ENCODE measurements around the gene MOCS1. TPM values are rescaled to one million over a fixed set of nuclear protein-coding genes. Genes with fewer than 3 reads are reported as not detected.

Gene MOCS1
- total RNA-seq, 1 donor from 2014 or later, result 18.4 TPM

- H3K27ac Mint-ChIP-seq (ENCODE audit: unreplicated experiment), result no peak overlapping the region
- DNase-seq (ENCODE audit: low read depth, low spot score), result peak; percentile 68
- peak; percentile 67 for TF ChIP-seq CTCF (conservative IDR thresholded peaks at IDR 0.05)
- peaks cover 2% of the 10 kb centered on the region for H3K36me3 Mint-ChIP-seq (ENCODE audit: low read depth)
- no peak overlapping the region for H3K4me3 Mint-ChIP-seq
- H3K27me3 Mint-ChIP-seq (ENCODE audit: low read depth), result no peaks in the 10 kb centered on the region
- peaks cover 4% of the 10 kb centered on the region for H3K4me1 Mint-ChIP-seq
- no peaks in the 10 kb centered on the region for H3K9me3 Mint-ChIP-seq
Measured at GRCh38 chr6:39865011-39865888, 69.0 kb downstream of the MOCS1 start.

GRCh38 chr6:39861663-39862062, 72.6 kb downstream of the MOCS1 start:
- no peak for TF ChIP-seq CTCF (conservative IDR thresholded peaks at IDR 0.05)
- Mint-ChIP-seq H3K9me3 (no peaks in the 10 kb centered on the region), H3K36me3 (ENCODE audit: low read depth) (peaks cover 4% of the 10 kb centered on the region), H3K4me1 (peaks cover 6% of the 10 kb centered on the region), H3K27ac (ENCODE audit: unreplicated experiment) (no peak overlapping the region), H3K4me3 (no peak overlapping the region), H3K27me3 (ENCODE audit: low read depth) (no peaks in the 10 kb centered on the region)
- DNase-seq (ENCODE audit: low read depth, low spot score), result no peak

DNA sequence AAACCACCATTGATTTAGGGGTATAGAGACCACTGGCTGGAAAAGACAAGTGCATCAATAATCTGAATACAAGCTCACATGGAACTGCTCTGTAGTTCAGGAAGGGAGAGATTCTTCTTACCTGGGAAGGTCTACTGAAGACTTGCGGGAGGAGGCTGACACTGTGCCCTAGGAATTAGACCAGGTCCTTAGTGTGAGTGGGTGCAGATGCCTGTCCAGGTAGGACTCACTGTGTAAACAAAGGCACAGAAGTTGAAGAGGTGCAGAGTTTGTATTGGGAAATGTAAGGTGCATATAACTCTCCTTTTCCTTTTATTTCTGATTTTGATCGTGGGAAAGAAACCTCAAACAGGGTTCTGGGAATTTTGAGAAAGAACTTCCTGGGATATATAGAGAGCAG, 75.2 kb downstream of the MOCS1 start:
- H3K36me3 Mint-ChIP-seq (ENCODE audit: low read depth), result peaks cover 4% of the 10 kb centered on the region
- no peak for TF ChIP-seq CTCF (conservative IDR thresholded peaks at IDR 0.05)
- DNase-seq (ENCODE audit: low read depth, low spot score), result no peak
- no peak overlapping the region for H3K27ac Mint-ChIP-seq (ENCODE audit: unreplicated experiment)
- no peaks in the 10 kb centered on the region for H3K27me3 Mint-ChIP-seq (ENCODE audit: low read depth)
- H3K4me1 Mint-ChIP-seq, result peaks cover 6% of the 10 kb centered on the region
- no peak overlapping the region for H3K4me3 Mint-ChIP-seq
- H3K9me3 Mint-ChIP-seq, result no peaks in the 10 kb centered on the region

DNA sequence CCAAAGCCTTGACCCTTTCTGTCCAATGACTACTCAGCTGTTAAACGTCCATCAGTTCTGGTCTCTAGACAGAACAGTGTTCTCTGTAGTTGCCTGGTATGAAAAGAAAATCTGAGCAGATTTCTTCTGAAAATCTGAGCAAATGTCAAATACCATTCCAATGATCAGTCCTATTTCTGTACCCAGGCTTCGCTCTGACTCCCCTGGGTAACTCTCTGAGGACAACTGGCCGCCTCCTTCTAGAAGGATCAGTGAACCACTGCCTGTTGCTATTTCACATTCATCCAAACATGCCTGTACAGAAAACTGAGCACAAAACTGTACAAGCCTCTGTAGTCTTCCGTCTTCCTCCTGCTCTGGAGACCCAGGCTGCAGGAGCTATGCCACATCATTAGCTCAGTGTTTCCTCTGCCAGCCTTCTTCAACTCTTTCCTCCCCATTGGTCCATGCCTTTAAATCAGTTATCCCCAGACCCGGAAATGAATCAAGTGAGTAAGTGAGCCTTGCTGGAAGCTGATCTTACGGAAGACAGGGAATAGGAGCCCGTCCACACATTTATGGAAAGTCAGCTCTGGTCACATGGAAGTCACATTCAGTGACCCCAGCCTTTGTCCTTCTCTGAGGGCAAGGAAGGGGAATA, 78.8 kb downstream of the MOCS1 start:
- no peak overlapping the region for H3K4me3 Mint-ChIP-seq
- DNase-seq (ENCODE audit: low read depth, low spot score), result no peak
- no peaks in the 10 kb centered on the region for H3K9me3 Mint-ChIP-seq
- H3K27me3 Mint-ChIP-seq (ENCODE audit: low read depth), result no peaks in the 10 kb centered on the region
- H3K27ac Mint-ChIP-seq (ENCODE audit: unreplicated experiment), result no peak overlapping the region
- H3K4me1 Mint-ChIP-seq, result peaks cover 15% of the 10 kb centered on the region
- H3K36me3 Mint-ChIP-seq (ENCODE audit: low read depth), result peaks cover 4% of the 10 kb centered on the region
- no peak for TF ChIP-seq CTCF (conservative IDR thresholded peaks at IDR 0.05)

Other genes with a start within 250 kb of the MOCS1 start
- 1.5 and 2.3 TPM in 2 replicates for gene KIF6, start 209.1 kb downstream of the MOCS1 start, total RNA-seq
- gene DAAM2, start 142.1 kb downstream of the MOCS1 start, total RNA-seq, result 17.6 and 18.2 TPM in 2 replicates